Superior temporal gyrus (tissue), 1 donor: ENCODE data around the gene NMNAT3.
A peak's percentile ranks its signal among the peaks of the same experiment; 100 is the strongest.

Experiments used
- DNase-seq: peaks from one replicate; pipeline ENCODE4 v3.0.0-alpha.2; 2016; ENCODE audit errors: extremely low spot score

The NMNAT3 gene

DNA sequence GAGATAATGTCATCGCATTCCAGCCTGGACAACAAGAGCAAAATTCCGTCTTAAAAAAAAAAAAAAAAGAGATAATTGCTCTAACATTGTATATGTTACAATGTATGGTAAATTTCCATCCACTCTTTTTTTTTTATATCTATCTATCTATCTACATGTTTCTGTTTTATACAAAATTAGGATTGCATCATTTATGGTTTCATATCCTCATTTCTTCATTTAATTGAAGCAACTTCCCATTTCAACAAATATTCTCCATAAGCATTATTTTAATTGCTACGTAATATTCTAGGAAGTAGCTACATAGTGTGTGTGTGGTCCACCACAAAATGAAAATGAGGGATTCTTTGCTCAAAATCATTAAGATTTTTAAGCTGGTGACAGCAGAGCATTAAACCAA, 156.6 kb downstream of the NMNAT3 start:
- DNase-seq = no peak

DNA sequence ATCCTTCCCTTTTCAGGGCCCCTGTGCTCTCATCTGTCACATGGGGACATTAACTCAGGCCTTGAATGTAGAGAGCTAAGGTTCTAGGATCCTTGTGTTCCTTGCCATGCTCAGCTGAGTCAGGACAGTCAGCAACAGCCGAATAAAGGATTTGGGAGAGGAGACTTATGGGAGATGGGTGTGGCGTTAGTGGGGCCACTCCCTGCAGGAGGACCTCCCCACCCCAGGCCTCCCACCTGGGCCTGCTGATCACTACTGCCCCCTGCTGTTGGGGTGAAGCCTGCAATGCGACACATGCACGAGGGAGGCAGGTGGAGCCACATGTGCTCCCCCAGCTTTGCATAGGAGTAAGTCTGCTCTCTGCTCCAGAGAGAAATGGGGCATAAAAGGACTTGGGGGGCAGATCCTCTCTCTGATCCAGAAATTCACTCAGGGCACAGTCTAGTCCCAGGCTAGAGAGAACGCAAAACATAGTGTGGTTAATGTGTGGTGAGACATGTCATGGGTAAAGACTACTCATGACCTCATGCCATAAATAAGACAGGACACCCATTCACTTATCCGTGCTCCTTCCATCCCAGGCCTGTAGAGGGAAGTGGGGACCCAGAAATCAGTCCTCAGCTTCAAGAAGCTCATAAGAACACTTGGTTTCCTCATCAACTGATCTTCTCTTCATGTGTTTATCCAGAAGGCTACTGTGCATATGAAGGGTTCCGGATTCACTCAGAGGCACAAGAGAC, 157.6 kb downstream of the NMNAT3 start:
- peak; percentile 48 for DNase-seq

DNA sequence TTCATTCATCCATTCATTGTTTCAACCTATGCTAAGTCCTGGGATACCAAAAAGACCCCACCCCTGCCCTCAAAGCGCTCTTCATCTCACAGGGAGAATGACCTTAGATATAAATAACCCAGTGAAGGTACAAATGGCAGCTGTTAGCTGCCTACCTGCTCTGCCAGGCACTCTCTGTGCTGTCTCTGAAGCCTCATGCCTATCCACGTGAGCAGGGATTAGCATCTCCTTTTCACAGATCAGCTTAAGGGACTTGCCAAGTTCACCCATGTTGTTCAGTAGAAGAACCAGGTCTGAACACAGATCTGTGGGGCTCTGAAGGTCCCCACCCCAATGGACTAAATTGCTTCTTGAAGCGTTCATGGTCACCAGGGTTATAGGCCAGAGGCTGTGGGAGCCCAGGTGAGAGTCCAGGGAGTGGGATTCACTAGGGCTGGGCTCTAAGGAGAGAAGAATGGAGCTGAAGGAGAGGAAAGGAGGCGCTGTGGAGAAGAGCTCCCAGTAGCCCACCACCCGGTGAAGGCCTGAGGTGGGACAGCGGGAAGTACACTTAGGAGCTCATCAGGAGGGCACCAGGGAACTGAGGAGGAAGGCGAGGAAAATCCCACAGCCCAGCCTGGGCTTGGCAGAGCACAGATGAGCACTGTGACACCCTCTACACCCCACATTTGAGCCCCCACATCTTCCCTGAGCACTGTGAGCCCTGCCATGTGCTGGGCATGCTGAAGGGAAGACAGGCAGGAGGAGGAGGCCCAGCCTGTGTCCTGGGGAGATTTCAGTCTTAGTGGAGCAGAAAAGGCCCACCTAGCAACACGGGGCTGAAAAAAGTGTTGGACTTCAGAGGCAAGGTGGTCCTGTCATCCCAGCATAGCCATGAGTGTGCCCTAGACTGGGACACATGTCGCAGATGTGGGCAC, 158.6 kb downstream of the NMNAT3 start:
- DNase-seq = no peak

DNA sequence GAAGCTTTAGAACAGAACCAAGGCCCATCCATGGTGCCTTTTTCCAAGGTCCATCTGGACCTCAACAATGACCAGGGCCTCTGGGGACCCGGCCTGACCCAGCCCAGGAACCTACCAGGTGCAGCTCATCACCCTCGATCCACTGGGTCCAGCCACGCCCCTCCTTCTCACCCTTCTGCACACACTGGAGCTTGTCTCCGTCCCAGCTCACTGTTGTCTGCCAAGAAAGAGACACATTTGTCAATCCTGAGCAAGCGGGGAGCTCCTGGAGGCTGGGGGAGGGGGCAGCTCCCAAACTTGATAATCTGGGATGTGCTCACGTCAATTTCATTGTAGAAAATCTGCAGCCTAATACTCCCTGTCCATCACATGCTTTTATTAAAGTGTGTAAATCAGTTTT, 159.5 kb downstream of the NMNAT3 start:
- no peak for DNase-seq

DNA sequence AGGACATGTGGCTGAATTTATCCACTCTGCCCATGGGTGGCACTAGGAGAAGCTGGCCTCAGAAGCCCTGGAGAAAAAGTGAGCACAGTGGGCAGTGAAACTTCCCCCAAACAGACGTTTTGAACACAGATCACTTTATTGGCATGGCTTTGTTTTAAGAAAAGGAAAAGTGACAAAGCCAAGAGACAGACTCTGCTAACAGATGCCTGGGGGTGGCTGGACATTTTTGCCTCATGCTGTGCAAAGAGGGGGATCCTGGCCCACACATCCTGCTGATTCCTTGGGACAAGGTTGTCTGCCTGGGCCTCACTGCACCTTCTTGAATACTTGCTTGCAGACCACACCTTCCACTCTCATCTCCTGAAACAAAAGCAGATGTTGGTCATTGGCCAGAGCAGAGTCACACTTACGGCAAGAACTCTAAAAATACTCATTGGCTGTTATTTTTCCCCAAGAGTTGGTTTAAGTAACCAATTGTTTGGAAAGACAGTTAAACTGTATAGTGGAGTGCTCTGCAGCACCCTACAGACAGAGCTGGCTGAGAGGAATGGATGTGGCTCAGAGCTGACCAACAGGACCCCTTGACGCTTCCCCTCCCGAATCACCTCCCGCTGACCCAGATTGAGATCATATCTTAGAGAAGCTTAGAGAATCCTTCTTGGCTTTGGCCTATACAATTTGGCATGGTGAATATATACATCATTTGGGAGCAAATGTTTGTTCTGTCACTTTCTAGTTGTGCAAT, 160.3 kb downstream of the NMNAT3 start:
- DNase-seq = no peak

DNA sequence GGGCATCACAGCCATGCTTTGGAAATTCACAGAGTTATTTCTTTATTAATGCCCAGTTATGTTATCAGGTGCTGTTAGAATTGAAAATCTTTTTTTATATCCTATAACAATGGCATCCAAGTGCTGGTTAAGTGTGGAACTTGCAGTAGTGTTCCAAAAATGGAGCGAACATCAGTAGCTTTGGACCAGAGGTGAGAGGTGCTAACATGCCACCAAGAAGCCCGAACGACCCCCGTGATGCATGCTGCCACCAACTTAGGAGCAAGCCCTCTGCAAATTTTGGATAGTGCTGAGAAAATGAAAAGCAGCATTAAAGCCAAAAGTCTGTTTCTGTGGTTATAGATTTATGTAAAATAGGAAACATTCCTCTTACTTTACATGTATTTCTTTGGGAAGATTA, 163.0 kb downstream of the NMNAT3 start:
- DNase-seq = no peak
